ENCODE data around the gene RAD21L1.

Gene RAD21L1

GRCh38 chr20:1297486-1297885 lies 71.6 kb downstream of the RAD21L1 start:
- no peak for DNase-seq

GRCh38 chr20:1298166-1298565 lies 72.3 kb downstream of the RAD21L1 start:
- no peak for DNase-seq

- DNase-seq = no peak
Observed at GRCh38 chr20:1298888-1299511, 73.2 kb downstream of the RAD21L1 start.

GRCh38 chr20:1299522-1299921 lies 73.7 kb downstream of the RAD21L1 start:
- no peak for DNase-seq

GRCh38 chr20:1300083-1300840 lies 74.4 kb downstream of the RAD21L1 start:
- no peak for DNase-seq

GRCh38 chr20:1301031-1301529 lies 75.2 kb downstream of the RAD21L1 start:
- no peak for DNase-seq

- DNase-seq = no peak
Observed at GRCh38 chr20:1302685-1303541, 77.1 kb downstream of the RAD21L1 start.

- no peak for DNase-seq
Observed at GRCh38 chr20:1304710-1305515, 79.1 kb downstream of the RAD21L1 start.

Measured in NCI-H748 treated with DMSO at 0.1 percent for 48 hours (cell line).